GM19239 (cell line): Measurements from ENCODE around the gene CEP72.
A peak's percentile ranks its signal among the peaks of the same experiment; 100 is the strongest.
"Not testable (repeated sequence)": the region's sequence is repeated elsewhere in the genome, so short reads cannot be mapped to it uniquely, and the experiment has no call there.

Experiments
- DNase-seq: peaks from one replicate; pipeline ENCODE4 v3.0.0; 2011; ENCODE audit warnings: low spot score; ENCODE audit not compliant: insufficient read length
- FAIRE-seq: peaks from 2 replicates; lab custom pipeline; 2011; peaks lifted over from hg19 to GRCh38; lab: Jason Lieb, UNC

The CEP72 gene

DNA sequence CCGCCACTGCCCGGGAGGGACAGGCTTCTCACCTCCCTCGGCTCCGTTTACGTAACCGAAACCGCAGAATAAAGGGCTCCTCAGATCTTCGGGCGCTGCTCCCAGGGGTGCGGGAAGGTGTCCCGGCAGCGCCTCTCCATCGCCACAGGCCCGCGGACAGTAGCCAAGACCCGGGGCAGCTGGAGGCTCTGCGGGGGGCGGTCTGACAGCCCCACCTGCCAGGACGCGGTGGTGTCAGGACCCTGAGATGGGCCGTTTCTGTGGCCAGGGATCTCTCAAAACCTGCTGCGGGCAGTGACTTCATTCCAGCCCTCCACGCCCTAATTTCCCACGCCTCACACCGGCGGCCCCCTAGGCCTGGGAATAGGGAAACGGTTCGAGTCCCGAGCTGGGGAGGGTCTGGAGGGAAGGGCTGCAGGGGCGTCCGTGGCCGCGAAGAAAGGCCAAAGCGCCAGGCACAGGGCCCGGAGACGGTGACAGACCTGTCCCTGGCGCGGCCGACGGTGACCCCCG, 80.4 kb downstream of the CEP72 start:
- not testable (repeated sequence) for DNase-seq, FAIRE-seq

DNA sequence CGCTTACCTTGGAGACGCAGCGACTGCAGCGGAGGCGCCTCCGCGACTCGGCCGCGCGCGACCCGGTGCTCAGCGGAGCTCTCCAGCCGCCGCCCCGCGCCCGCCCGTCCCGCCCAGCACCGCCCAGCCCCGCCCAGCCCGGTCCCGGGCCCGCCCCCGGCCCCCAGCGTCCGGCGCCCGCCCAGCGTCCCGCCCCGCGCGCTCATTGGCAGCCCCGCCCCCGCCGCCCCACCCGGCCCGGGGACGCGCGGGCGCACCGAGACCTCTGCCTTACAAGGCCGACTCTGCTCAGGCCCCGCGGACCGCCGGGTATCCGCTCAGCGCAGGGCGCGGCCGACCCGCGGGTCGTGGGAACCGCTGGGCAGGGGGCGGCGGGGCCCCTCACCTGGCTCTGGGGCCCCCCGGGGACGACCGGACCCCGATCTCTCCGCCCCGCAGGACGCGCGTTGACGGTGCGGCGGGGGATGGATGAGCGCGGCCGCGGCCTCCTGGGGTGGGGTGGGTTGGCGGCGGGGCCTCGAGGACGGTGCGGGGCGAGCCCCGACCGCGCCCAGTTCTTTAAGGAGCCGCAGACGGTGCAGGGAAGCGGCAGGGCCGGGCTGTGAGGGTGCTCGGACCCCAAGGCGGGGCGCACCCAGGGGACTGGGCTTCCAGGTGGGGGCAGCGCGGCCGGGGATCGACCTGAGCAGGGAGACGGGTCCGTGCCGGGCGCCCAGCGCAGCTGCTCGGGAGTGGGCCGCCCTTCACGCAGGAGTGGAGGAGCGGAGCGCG, 81.3 kb downstream of the CEP72 start, which contains the start of gene TPPP:
TPPP (minus strand) TSS at position 82 of the 771 bp plus-strand sequence. CDS start 15,292 bp downstream, outside the sequence.
- not testable (repeated sequence) for FAIRE-seq
- DNase-seq = peak; percentile 76

DNA sequence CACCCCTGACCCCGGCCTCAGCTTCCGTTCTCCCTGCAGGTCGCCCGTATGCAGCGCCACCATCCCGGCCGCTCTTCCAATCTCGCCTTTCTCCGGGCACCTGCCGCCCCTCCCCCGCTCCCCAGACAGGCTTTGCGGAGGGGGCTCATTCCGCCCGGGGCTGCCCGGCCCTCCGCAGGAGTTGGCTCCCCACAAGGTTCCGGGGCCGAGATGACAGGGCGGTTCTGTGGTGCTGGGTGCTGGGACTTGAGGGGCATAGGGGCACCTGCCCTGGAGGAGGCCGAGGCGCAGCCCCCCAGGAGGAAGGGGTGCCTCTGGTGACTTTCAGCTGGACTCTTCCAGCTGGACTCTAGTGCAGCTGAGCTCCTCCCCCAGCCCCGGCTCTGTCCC, 81.9 kb downstream of the CEP72 start:
- not testable (repeated sequence) for DNase-seq, FAIRE-seq

DNA sequence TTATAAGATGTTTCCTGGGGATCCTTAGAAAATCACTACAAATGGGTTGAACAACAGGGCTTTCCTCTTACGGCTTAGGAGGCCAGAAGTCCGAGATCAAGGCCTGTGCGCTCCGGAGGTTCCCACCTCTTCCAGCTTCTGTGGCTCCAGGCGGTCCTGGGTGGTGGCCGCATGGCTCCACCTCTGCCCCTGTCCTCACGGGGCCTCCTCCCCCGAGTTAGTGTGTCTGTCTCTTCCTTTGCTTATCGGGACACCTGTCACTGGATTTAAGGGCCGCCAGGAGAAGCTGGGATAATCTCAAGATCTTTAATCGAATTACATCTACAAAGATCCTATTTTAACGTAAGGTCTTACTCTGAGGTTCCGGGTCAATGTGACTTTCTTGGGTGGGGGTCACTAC, 83.3 kb downstream of the CEP72 start:
- DNase-seq, FAIRE-seq: not testable (repeated sequence)

DNA sequence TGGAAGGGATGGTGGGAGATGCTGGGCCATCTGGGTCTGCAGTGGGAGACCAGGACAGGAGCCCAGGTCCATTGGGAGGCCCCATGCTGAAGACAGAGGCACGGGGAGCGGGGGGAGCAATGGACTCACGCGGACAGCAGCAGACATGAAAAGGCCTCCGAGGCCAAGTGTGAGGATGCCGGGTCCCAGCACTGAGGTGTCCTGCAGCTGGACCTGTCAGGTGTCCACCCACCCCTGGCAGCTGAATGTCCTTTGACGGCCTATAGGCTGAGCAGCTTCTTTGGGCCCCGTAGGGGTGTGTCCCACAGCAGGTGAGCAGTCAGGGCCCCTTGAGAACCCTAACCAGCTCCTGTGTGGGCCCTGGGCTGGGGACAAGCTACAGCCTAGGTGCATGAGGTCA, 84.1 kb downstream of the CEP72 start:
- DNase-seq = not testable (repeated sequence)

DNA sequence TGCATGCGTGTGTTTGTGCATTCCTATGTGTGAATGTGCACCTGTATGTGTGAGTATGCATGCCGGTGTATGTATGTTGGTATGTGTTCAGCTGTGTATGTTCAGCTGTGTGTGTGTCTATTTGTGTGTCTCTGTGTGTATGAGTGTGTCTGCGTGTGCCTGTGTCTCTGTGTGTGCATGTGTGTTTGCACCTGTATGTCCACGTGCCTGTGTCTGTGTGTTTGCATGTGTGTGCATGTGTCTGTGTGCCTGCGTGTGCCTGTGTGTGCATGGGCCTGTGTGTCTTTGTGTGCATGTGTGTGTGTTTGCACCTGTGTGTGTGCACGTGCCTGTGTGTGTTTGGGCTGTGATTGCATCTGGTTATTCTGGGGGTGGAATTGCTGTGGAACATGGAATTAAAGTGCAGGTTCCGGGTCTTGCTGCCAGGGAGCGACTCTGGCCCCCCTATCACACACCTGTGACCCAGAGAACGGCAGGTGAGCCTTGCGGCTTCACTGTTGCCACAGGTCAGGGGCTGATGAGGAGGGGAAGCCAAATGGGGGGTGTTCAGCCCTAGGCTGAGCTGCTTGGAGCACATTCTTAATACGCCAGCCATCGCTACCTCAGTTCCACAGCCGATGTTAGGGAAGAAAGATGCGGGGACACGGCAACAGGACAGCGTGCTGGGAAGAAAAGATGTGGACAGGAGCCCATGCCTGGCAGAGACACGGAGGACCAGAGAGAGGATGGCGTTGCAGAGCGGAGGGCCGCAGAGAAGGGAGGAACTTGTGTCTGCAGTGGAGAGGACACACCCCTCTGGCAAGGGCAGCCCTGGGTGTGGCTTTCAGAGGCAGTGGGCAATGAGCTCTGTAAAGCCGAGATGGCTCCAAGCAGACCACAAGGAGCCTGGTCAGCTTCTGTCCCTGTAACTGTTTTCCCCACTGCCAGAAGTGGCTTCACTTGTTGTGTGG, 84.9 kb downstream of the CEP72 start:
- not testable (repeated sequence) for FAIRE-seq, DNase-seq

More for the DNA sequence above, 84.1 kb downstream of the CEP72 start:
- FAIRE-seq = not testable (repeated sequence)
